AG09319 (cell line): Measurements from ENCODE around the gene RAP2A.

Source experiments
- DNase-seq: peaks from one replicate; pipeline ENCODE4 v3.0.0-alpha.2; 2010; ENCODE audit warnings: low read depth; ENCODE audit errors: extremely low read depth
- CTCF ChIP-seq: IDR thresholded peaks from 2 replicates; pipeline ENCODE4 v1.5.1; 2011; ENCODE audit warnings: low read depth, mild to moderate bottlenecking, inconsistent platforms, low read length, moderate library complexity

RAP2A gene

DNA sequence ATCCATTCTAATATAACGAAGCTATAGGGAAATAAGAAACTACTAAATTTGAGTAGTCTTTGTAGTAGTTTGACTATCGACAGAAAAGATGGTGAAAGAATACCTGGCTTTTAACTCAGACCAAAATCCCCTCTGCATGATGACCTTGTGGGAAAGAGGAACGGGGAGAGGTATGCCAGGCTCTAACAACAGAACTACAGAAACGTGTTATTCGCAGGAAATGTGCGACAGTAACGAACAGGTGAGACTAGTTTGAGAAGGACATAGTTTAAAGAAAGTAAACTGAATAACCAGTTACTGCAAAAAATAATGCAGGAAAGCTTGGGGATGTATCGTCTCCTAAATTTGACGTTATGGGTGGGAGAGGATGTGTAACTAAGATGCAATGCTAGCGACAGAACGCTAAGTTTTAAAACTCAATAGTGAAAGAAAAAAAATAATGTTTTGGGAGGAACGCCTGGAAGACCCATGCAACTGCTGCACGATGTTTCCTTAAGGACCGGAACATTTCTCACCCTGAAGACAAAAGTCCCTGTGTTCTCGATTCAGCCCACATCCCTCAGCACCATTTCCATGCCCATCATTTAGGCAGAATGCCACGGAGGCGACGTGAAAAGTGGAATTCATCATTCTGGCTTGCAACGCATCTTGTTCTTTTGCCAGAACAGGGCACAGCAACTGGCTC, 1.6 kb upstream of the RAP2A start:
- no peak for TF ChIP-seq CTCF
- no peak for DNase-seq

DNA sequence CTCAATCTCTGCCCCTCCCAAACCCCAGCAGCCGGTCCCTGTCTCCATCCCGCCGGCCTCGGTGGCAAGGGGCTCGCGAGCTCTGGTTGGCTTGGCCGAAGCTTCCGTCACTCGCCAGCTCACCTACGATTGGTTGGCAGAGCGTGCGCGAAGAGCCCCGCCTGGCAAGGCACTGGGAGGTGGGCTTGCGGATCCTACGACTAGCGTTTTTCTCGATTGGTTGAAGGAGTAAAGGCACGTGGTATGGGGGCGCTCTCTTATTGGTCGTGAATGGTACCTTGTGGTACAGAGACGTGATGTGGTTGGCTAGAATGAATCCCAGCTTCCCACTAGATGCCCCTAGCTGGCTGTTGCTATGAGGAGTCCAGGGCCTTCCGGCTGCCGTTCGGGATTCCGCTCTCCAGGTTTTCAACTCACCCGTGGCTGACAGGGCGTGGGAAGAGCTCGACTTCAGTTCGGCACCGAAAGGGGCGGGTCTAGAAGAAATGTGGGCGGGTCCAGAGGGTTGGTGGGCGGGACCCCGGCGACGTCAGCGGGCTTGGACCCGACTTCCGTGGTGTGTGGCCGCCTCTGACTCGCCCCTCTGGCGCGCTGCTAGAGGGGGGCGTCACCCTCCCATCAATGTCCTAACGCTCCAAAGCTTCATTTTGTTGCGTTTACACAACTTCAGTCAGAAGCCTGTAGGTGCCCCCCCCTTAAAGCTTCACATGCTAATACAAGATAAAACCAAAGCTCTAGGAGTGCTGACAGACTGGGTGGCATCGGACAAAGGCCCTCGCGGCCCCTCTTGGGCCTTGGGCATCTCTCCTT, 847 bp upstream of the RAP2A start:
- no peak for TF ChIP-seq CTCF
- DNase-seq, result peak; percentile 100

DNA sequence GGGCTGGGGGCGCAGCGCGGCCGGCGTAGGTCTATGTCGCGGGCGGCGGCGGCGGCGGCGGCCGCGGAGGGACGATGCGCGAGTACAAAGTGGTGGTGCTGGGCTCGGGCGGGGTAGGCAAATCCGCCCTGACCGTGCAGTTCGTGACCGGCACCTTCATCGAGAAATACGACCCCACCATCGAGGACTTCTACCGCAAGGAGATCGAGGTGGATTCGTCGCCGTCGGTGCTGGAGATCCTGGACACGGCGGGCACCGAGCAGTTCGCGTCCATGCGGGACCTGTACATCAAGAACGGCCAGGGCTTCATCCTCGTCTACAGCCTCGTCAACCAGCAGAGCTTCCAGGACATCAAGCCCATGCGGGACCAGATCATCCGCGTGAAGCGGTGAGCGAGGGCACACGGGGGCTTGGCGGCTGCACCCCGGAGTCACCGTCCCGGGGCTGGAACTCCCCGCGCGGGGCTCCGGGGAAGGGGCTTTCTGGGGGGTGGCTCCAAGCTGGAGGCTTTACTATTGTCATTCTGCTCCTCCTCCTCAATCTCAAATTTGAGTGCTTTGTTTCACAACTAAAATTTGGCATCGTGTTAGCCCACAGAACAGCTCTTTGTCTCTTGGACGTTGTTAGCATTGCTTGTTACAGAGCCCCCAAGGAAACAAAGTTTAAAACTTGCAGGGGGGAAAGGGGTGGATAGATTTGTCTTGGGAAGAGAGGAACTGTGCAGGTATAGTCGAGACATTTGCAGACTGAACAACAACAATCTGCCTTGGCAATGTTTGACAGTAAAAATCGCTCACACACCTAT, 630 bp downstream of the RAP2A start:
- no peak for TF ChIP-seq CTCF
- no peak for DNase-seq

DNA sequence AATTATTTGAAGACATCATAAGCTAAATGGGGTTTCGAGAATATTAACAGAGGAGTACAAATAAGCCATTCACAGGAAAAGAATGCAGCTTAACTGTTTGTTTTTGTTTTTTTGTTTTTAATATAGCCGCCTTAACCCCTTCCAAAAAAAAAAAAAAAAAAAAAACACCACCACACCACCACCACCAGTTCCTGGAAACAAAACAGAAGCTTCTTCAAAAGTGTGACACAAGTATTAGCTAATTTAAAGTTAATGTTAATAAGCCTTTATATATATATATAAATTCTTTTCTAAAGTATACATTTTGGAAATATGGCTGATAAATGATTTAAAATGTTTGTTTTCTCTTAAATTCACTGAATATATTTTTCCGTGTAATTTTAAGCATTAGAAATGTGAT, 1.4 kb downstream of the RAP2A start:
- DNase-seq, result no peak
- TF ChIP-seq CTCF, result no peak

GRCh38 chr13:97435794-97436193, 1.8 kb downstream of the RAP2A start:
- TF ChIP-seq CTCF, result no peak
- no peak for DNase-seq

- no peak for DNase-seq
- TF ChIP-seq CTCF, result no peak
Measured at GRCh38 chr13:97436845-97437244, 2.9 kb downstream of the RAP2A start.
